Neural cell (in vitro differentiated cells): ENCODE data around the gene TLR2. TPM values are rescaled to one million over a fixed set of nuclear protein-coding genes. Genes with fewer than 3 reads are reported as not detected.

Experiments
- H2AFZ ChIP-seq: fragments of 200-600, 300-800 bp; sonication (generic), shearing (Covaris generic); 2 replicates; pipeline ENCODE4 v1.6.0; 2014; ENCODE audit warnings: low read depth, mild to moderate bottlenecking, antibody characterized with exemption, low read length, moderate library complexity
- H3F3A ChIP-seq: fragments of 200-600 bp; shearing (Covaris generic); 2 replicates; pipeline ENCODE4 v1.6.1; 2016; ENCODE audit warnings: mild to moderate bottlenecking, moderate library complexity, mixed read lengths, antibody characterized with exemption, low read length; ENCODE audit not compliant: insufficient read depth, poor library complexity, severe bottlenecking
- H3K27ac ChIP-seq: fragments of 200-600, 300-800 bp; sonication (generic), shearing (Covaris generic); 2 replicates; pipeline ENCODE4 v1.5.1; 2014; ENCODE audit warnings: mild to moderate bottlenecking, low read length, moderate library complexity
- H3K27me3 ChIP-seq: fragments of 300-800, 200-600 bp; sonication (generic), shearing (Covaris generic); 2 replicates; pipeline ENCODE4 v1.6.0; 2014; ENCODE audit warnings: mild to moderate bottlenecking, low read depth, low read length, moderate library complexity; ENCODE audit not compliant: insufficient read depth
- H3K36me3 ChIP-seq: fragments of 300-800, 200-600 bp; sonication (generic), shearing (Covaris generic); 2 replicates; pipeline ENCODE4 v1.5.1; 2014; ENCODE audit warnings: mild to moderate bottlenecking, antibody characterized with exemption, low read length, moderate library complexity; ENCODE audit not compliant: insufficient read depth
- H3K4me2 ChIP-seq: fragments of 300-800, 200-600 bp; sonication (generic), shearing (Covaris generic); 2 replicates; pipeline ENCODE4 v1.6.0; 2014; ENCODE audit warnings: mild to moderate bottlenecking, low read length
- H3K4me3 ChIP-seq: fragments of 300-800, 200-600 bp; sonication (generic), shearing (Covaris generic); 2 replicates; pipeline ENCODE4 v1.5.1; 2014; ENCODE audit warnings: mild to moderate bottlenecking, low read length, moderate library complexity
- H3K79me2 ChIP-seq: fragments of 200-600 bp; shearing (Covaris generic); replicated peaks from 2 replicates; pipeline ENCODE4 v1.6.0; 2014; ENCODE audit warnings: mild to moderate bottlenecking, low read length, moderate library complexity; ENCODE audit not compliant: insufficient read depth
- H3K9ac ChIP-seq: fragments of 300-800, 200-600 bp; sonication (generic), shearing (Covaris generic); 2 replicates; pipeline ENCODE4 v1.6.1; 2016; ENCODE audit warnings: mild to moderate bottlenecking, low read length, mixed read lengths
- H3K9me2 ChIP-seq: fragments of 200-600 bp; shearing (Covaris generic); 2 replicates; pipeline ENCODE4 v1.6.1; 2016; ENCODE audit warnings: mild to moderate bottlenecking, low read length, mixed read lengths; ENCODE audit not compliant: insufficient read depth
- H3K9me3 ChIP-seq: fragments of 200-600, 300-800 bp; sonication (generic), shearing (Covaris generic); 2 replicates; pipeline ENCODE4 v1.6.1; 2016; ENCODE audit warnings: mild to moderate bottlenecking, mixed run types, low read length, moderate library complexity, mixed read lengths
- H4K20me1 ChIP-seq: fragments of 200-600 bp; shearing (Covaris generic); 2 replicates; pipeline ENCODE4 v1.6.1; 2016; ENCODE audit warnings: mild to moderate bottlenecking, mixed run types; ENCODE audit not compliant: insufficient read depth
- EP300 ChIP-seq: fragments of 450-650 bp; conservative IDR thresholded peaks from 2 replicates; pipeline ENCODE4 v1.6.1; 2014; ENCODE audit warnings: antibody characterized with exemption, mild to moderate bottlenecking, moderate library complexity; ENCODE audit not compliant: poor library complexity, severe bottlenecking
- EZH2 ChIP-seq: fragments of 200-600, 300-800 bp; shearing (Covaris generic), sonication (generic); IDR thresholded peaks from 2 replicates; pipeline ENCODE4 v1.6.1; 2014; ENCODE audit warnings: antibody characterized with exemption, low read length, borderline replicate concordance, mild to moderate bottlenecking; ENCODE audit not compliant: insufficient read depth, poor library complexity, severe bottlenecking
- MXI1 ChIP-seq: fragments of 450-650 bp; conservative IDR thresholded peaks from 2 replicates; pipeline ENCODE4 v1.6.1; 2014; ENCODE audit warnings: antibody characterized with exemption, mild to moderate bottlenecking; ENCODE audit not compliant: poor library complexity, severe bottlenecking
- POLR2AphosphoS5 ChIP-seq: IDR thresholded peaks from 2 replicates; pipeline ENCODE4 v1.6.1; 2012
- RAD21 ChIP-seq: fragments of 450-650 bp; conservative IDR thresholded peaks from 2 replicates; pipeline ENCODE4 v1.6.1; 2014; ENCODE audit warnings: antibody characterized with exemption, mild to moderate bottlenecking, moderate library complexity
- SMC3 ChIP-seq: fragments of 450-650 bp; conservative IDR thresholded peaks from 2 replicates; pipeline ENCODE4 v1.6.1; 2014; ENCODE audit warnings: antibody characterized with exemption, mild to moderate bottlenecking, moderate library complexity; ENCODE audit not compliant: poor library complexity
- TAF1 ChIP-seq: IDR thresholded peaks from 2 replicates; pipeline ENCODE4 v1.6.1; 2012; ENCODE audit warnings: low read depth
- polyA plus RNA-seq: library from polyadenylated mRNA; depleted of rRNA; stranded (reverse); fragments of >200 nt; gene quantifications from 2 replicates; pipeline ENCODE4 v1.2.3, GENCODE V29; 2014
- TF ChIP-seq, protein P1 (sequence below): fragments of 450-650 bp; IDR thresholded peaks from 2 replicates; pipeline ENCODE4 v1.5.1; 2014; ENCODE audit warnings: antibody characterized with exemption, mild to moderate bottlenecking, moderate library complexity; ENCODE audit not compliant: poor library complexity, severe bottlenecking
- TF ChIP-seq, protein P2 (sequence below): IDR thresholded peaks from 2 replicates; pipeline ENCODE4 v1.6.1; 2012; ENCODE audit warnings: borderline replicate concordance

TLR2 gene
- polyA plus RNA-seq, 1 donor from 2014 or later, result not detected

DNA sequence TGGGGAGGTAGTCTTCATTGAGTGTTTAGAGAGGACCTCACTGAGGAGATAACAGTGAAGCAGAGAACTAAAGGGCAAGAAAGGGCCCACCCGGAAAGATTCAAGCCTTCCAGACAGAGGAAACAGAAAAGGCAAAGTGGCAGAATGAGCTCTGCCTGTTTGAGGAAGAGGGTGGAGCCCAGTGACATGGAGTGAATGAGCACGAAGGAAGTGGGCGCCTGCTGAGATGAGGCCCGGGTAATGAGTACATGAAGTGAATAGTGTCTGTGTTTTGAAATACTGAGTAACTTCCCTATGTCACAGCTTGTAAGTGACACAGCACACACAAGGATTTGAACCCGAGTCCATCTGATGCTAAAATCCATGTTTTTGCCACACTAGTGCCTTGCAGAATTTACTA is 32.5 kb upstream of the TLR2 start:
- no peak overlapping the region for H3K27ac ChIP-seq
- H3K36me3 ChIP-seq, result no peaks in the 10 kb centered on the region
- no peaks in the 10 kb centered on the region for H3K9me2 ChIP-seq
- no peaks in the 10 kb centered on the region for H3K27me3 ChIP-seq
- H3K9ac ChIP-seq, result no peak overlapping the region
- TF ChIP-seq, protein P1, sequence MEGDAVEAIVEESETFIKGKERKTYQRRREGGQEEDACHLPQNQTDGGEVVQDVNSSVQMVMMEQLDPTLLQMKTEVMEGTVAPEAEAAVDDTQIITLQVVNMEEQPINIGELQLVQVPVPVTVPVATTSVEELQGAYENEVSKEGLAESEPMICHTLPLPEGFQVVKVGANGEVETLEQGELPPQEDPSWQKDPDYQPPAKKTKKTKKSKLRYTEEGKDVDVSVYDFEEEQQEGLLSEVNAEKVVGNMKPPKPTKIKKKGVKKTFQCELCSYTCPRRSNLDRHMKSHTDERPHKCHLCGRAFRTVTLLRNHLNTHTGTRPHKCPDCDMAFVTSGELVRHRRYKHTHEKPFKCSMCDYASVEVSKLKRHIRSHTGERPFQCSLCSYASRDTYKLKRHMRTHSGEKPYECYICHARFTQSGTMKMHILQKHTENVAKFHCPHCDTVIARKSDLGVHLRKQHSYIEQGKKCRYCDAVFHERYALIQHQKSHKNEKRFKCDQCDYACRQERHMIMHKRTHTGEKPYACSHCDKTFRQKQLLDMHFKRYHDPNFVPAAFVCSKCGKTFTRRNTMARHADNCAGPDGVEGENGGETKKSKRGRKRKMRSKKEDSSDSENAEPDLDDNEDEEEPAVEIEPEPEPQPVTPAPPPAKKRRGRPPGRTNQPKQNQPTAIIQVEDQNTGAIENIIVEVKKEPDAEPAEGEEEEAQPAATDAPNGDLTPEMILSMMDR, result no peak
- TF ChIP-seq, protein P2, sequence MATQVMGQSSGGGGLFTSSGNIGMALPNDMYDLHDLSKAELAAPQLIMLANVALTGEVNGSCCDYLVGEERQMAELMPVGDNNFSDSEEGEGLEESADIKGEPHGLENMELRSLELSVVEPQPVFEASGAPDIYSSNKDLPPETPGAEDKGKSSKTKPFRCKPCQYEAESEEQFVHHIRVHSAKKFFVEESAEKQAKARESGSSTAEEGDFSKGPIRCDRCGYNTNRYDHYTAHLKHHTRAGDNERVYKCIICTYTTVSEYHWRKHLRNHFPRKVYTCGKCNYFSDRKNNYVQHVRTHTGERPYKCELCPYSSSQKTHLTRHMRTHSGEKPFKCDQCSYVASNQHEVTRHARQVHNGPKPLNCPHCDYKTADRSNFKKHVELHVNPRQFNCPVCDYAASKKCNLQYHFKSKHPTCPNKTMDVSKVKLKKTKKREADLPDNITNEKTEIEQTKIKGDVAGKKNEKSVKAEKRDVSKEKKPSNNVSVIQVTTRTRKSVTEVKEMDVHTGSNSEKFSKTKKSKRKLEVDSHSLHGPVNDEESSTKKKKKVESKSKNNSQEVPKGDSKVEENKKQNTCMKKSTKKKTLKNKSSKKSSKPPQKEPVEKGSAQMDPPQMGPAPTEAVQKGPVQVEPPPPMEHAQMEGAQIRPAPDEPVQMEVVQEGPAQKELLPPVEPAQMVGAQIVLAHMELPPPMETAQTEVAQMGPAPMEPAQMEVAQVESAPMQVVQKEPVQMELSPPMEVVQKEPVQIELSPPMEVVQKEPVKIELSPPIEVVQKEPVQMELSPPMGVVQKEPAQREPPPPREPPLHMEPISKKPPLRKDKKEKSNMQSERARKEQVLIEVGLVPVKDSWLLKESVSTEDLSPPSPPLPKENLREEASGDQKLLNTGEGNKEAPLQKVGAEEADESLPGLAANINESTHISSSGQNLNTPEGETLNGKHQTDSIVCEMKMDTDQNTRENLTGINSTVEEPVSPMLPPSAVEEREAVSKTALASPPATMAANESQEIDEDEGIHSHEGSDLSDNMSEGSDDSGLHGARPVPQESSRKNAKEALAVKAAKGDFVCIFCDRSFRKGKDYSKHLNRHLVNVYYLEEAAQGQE, result no peak
- TF ChIP-seq SMC3 (no peak), MXI1 (no peak), EZH2 (no peak), POLR2AphosphoS5 (no peak)
- H3K4me3 ChIP-seq, result no peak overlapping the region
- no peak overlapping the region for H3K4me2 ChIP-seq
- no peaks in the 10 kb centered on the region for H3F3A ChIP-seq
- no peaks in the 10 kb centered on the region for H4K20me1 ChIP-seq
- H3K9me3 ChIP-seq, result no peaks in the 10 kb centered on the region
- no peak overlapping the region for H2AFZ ChIP-seq
- no peaks in the 10 kb centered on the region for H3K79me2 ChIP-seq

DNA sequence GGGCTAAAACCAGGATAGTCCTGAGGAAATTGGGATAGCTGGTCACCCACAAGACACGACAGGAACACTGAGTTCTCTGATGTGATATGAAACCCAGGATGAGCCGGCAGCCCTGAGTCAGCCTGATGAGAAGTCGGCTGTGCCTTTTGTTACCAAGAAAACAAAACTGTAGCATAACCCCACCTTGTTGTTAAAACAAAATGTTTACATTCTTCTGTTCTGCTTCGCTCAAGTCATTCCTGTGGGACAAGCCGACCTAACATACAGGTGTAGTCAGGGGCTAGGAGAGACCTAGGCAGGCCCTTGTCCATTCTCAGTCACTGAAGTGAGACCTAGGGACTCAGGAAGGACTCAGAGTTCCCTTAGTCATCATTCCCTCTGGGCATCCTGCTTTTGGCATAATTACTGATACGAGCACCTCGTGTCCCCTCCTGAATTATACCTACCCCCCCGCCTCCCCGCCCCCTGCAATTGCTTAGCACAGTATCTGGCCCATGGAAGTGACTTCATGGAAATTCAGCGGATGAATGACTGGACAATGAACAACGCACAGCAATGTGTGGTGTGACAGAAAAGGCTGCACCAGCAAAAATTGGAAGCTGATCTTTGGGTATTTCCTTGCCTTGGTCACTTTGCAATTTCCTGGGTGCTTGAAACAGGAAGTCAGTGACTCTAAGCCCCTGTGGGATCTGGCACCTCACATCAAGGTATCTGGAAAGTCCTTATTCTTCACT is 31.9 kb upstream of the TLR2 start:
- Histone ChIP-seq H3K4me2 (no peak overlapping the region), H3K36me3 (no peaks in the 10 kb centered on the region), H3F3A (no peaks in the 10 kb centered on the region), H3K9ac (no peak overlapping the region), H4K20me1 (no peaks in the 10 kb centered on the region), H3K9me2 (no peaks in the 10 kb centered on the region), H2AFZ (no peak overlapping the region), H3K4me3 (no peak overlapping the region), H3K27ac (no peak overlapping the region), H3K9me3 (no peaks in the 10 kb centered on the region), H3K27me3 (no peaks in the 10 kb centered on the region), H3K79me2 (no peaks in the 10 kb centered on the region)
- TF ChIP-seq EP300, result no peak

DNA sequence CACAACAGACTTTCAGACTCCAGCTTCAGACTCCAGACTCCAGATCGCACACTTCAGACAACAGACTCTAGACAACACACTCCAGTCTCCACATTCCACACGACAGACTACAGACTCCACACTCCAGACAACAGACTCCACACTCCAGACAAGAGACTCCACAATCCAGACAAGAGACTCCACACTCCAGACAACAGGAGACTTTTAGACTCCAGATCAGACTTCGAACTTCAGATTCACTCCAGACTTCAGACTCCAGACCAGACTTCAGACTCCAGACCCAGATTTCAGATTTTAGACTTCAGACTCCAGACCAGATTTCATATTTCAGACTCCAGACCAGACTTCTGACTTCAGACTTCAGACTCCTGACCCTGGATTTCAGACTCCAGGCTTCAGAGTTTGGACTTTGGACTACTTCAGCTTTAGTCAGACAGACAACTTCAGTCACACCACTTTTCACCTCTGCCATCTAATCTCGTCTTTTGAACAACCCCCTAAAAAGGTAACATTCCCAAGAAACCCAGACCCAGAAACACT is 29.0 kb upstream of the TLR2 start:
- Histone ChIP-seq H3K9me3 (no peaks in the 10 kb centered on the region), H3K9me2 (no peaks in the 10 kb centered on the region), H3K4me3 (no peak overlapping the region), H3K79me2 (no peaks in the 10 kb centered on the region), H2AFZ (no peak overlapping the region), H3K27me3 (no peaks in the 10 kb centered on the region), H3K36me3 (no peaks in the 10 kb centered on the region), H4K20me1 (no peaks in the 10 kb centered on the region), H3K27ac (no peak overlapping the region), H3K9ac (no peak overlapping the region), H3F3A (no peaks in the 10 kb centered on the region), H3K4me2 (no peak overlapping the region)
- TF ChIP-seq TAF1 (no peak), SMC3 (no peak), MXI1 (no peak), EZH2 (no peak), EP300 (no peak), POLR2AphosphoS5 (no peak), RAD21 (no peak)
- TF ChIP-seq, protein P1, result no peak
- TF ChIP-seq, protein P2, result no peak
